Measurements from ENCODE around the gene ARHGAP22.
"Not testable (repeated sequence)": the region's sequence is repeated elsewhere in the genome, so short reads cannot be mapped to it uniquely, and the experiment has no call there.

ARHGAP22 gene

DNA sequence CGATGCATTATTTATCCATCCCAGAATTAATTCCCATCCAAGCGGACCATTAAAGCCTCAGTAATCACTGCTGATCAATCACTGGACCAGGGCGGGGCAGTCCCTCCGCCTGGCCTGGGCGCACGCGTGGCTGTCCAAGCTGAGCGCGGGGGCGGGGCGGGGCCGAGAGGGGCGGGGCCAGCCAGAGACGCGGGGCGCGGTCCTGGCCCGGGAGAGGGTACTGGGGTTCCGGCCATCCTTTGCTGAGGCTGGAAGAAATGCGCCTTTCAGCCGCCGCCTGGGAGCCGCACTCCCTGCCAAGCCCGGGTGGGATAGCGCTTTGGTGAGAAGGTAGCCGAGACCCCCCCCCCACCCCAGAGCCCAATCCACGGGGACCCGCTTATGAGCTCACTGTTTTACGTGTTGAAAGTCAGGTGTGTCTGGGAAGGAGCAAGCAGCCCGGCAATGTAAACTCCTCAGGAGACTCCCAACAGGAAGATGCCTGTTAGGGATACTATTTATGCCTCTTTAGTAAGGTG, at the start of gene ARHGAP22:
TSS of gene ARHGAP22 (minus strand) at position 83 of the 518 bp plus-strand sequence. CDS start 277 bp downstream, outside the sequence.
- DNase-seq (ENCODE audit: low read depth): no peak

DNA sequence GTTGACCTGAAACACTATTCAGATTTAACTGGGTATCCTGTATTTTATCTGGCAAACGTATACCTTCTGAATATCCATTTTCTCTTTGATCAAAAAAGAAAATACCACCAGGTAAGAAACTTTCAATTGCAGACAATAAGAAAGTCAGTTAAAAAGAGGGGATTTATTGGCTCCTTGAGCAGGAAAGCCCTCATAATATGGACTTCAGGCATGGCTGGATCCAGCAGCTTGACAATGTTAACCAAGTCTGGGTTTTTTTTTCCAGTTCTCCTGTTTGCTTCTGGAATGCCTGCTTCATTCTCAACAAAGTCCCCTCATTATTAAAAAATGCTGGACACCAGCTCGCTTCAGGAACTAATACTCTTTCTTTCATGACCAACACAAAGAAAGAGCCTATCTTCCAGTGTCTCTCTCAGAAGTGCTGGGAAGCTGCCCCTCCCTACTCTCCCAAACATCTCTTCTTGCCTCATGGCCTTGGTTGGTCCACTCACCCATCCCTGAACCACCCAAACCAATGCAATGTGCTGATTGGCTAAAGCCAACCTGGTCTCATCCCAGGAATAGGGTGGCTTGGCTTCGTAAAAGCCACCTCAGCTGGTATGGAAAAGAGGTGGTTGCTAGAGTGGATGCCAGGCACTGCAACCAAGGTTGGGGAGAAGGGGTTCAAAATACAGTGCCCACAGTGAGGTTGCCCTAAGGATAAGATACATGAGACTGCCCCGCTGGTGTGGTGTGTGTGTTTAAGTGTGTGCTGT, 49.2 kb upstream of the ARHGAP22 start:
- DNase-seq (ENCODE audit: low read depth): no peak

DNA sequence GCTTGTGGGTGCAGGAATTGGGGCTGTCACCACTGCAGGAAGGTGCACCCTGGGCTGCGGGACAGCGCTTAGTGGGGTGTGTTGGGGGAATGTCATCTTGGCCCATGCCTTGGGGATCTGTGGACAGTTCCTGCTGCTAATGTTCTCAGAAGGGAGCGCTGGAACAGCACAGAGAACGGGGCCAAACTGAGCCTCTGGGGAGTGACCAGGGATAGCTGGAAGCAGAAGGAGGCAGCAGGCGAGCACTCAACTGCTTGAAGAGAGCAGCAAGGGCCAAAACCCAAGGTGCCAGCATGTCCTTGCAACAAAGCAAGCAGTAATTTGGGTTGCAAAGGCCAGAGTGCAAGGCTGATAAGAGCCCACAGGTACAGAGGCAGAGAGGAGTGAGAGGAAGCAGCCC, 48.5 kb upstream of the ARHGAP22 start:
- DNase-seq (ENCODE audit: low read depth): no peak

GRCh38 chr10:48652344-48652743, 47.5 kb upstream of the ARHGAP22 start:
- DNase-seq (ENCODE audit: low read depth): no peak

DNA sequence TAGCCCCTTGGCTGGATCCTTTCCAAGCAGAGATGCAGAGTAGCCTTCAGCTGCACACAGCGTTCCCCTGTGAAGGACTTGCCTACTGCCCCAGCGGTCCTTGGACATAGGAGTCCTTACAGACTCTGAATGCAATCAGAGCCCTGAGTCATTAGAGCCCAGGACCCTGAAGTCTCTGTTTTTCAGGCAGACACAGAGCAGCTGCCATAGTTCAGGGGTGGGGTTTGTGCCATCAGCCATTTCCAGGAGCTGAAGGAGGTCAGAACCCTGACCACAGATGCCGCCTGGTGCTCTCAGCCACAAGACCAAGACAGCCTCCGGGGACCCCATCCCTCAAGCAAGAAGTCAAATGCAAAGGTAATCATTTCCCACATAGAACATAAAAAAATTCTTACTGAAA, 47.0 kb upstream of the ARHGAP22 start:
- DNase-seq (ENCODE audit: low read depth): no peak

- DNase-seq (ENCODE audit: low read depth): no peak
Measured at GRCh38 chr10:48651293-48651692, 46.4 kb upstream of the ARHGAP22 start.

- DNase-seq (ENCODE audit: low read depth): no peak
Measured at GRCh38 chr10:48649349-48649944, 44.6 kb upstream of the ARHGAP22 start.

DNA sequence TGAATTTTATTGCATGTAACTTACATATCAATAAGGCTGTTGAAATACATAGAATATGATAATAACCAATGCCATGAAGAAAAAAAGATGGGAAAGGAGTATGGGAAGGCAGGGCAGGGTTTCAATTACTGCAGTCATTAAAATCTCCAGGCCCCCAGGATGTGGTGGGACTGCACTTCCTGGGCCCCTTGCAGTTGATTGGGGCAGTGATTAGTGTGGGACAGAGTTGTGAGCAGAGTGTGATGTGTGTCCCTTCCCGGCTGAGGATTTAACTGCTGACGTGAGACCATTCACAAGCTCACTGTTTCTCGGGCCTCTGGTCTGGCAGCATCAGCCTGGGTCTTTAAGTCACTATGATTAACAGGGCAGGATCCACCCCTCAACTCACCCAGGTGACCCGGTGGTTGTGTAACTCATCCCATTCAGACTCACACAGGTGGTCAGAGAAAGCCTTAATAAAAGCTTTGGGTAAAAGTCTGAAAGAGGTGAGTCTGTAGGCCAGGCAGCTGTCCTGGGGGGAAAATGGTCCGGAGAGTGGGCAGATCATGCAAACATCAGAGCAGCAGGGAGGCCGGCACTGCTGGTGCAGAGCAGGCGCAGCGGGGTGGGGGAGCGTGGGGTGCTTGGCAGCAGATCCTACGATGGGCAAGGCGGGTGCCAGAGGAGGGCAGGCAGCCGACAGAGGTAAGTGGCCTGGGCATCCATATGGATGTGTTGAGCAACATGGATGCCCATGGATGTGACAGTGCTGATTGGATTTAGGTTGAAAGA, 43.5 kb upstream of the ARHGAP22 start:
- DNase-seq (ENCODE audit: low read depth): no peak

DNA sequence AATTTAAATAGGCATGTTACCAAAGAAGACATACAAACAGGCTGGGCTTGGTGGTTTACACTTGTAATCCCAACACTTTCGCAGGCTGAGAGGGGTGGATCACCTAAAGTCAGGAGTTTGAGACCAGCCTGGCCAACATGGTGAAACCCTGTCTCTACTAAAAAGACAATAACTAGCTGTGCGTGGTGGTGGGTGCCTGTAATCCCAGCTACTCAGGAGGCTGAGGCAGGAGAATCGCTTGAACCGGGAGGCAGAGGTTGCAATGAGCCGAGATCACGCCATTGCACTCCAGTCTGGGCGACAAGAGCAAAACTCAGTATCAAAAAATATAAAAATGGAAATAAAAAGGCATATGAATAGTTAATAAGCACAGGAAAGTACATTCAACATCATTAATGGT, 42.2 kb upstream of the ARHGAP22 start:
- not testable (repeated sequence) for DNase-seq (ENCODE audit: low read depth)

GRCh38 chr10:48645600-48645999, 40.7 kb upstream of the ARHGAP22 start:
- no peak for DNase-seq (ENCODE audit: low read depth)

- not testable (repeated sequence) for DNase-seq (ENCODE audit: low read depth)
Measured at GRCh38 chr10:48641099-48641690, 36.3 kb upstream of the ARHGAP22 start.

DNA sequence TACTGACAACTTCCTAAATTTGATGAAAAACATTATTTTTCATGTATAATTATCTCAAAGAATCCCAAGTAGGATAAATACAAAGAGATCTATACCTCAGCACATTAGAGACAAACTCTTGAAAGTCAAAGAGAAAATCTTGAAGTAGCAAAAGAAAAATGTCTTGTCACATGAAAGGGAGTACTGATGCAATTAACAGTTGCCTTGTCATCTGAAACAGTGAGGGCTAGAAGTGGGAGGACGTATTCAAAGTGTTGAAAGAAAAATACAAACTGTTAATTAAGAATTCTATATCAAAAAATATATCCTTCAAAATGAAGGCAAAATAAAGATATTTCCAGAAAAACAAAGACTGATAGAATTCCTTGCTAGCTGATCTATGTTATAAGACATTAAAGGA, 35.5 kb upstream of the ARHGAP22 start:
- no peak for DNase-seq (ENCODE audit: low read depth)

- no peak for DNase-seq (ENCODE audit: low read depth)
Measured at GRCh38 chr10:48639632-48640031, 34.8 kb upstream of the ARHGAP22 start.

GRCh38 chr10:48638739-48639527, 34.1 kb upstream of the ARHGAP22 start:
- DNase-seq (ENCODE audit: low read depth): no peak

DNA sequence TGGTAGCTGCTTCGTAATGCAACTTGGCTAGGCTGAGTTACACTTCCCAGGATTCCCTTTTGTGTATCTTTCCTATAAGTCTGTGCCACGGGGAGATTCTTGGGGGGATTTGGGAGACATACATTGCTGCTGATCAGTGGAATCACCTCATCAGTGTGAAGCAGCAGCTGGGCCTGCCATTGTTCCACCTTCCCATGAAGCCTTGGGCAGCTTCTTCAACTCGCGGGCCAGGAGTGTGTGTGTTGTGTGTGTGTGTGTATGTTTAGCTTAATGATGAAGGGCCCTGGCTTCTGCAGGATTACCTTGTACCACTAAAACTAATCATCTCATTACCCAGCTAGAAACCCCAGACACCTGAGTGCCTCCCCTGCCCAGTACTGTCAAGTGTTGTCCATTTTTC, 33.3 kb upstream of the ARHGAP22 start:
- no peak for DNase-seq (ENCODE audit: low read depth)

GRCh38 chr10:48636901-48637300, 32.0 kb upstream of the ARHGAP22 start:
- no peak for DNase-seq (ENCODE audit: low read depth)

GRCh38 chr10:48636231-48636630, 31.4 kb upstream of the ARHGAP22 start:
- no peak for DNase-seq (ENCODE audit: low read depth)

DNA sequence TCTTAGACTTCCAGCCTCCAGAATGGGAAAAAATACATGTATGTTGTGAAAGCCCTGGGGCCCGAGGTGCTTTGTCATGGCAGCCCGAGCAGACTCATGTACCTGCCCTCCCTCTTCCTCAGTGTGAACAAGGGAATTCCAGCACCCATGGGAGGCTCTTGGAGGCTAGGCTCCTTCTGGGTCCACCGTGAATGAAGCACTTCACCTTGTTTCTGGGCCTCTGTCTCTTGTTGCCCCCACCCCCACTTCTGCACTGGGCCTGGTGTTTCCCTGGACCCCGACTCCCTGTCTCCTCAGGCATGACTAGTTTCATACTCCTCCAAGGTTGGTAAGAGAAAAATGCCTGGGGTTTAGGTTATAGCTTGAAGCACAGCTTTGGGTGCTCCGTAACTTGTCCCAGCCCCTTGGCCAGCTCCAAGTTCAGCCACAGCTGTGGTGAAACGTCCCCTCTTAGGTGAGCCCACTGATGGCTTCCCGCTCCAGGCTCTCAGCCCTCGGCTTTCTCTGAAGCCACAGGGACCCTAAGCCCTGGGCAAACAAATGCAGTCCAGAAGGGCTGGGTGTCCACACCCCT, 30.2 kb upstream of the ARHGAP22 start:
- no peak for DNase-seq (ENCODE audit: low read depth)

DNA sequence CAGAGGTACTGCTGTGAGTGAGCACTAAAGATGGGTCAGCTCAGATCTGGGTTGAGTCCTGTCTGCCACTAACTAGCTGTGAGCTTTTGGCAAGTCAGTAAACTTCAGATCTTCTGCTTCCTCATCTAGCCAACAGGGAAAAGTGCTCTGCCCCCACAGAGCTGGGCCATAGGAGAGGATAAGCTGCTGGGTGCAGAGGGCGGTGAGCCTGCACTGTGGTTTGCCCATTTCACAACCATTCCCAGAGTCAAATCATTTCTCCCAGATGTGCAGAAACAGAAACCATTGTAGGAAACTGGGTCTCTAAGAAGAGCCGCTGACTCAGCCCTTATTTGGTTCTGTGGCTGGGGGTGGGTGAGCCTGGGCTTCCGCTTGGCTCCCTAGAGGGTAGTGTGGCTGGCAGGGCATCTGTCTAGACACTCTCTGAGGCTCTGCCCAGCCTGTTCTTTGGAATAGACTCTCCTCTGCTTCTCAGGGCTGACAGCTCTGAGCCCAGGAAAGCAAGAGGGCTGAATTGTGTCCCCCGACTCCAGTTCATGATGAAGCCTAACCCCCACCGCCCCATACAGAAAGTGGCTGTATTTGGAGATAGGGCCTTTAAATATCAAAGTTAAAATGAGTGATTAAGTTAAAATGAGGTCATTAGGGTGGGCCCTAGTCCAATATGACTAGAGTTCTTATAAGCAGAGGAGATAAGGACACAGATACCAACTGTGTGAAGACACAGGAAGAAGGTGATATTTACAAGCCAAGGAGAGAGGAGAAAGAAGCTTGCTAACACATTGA, 29.5 kb upstream of the ARHGAP22 start:
- no peak for DNase-seq (ENCODE audit: low read depth)
